Effector memory CD8-positive, alpha-beta T cell (primary cell): ENCODE measurements around the gene OR9A4.

ENCODE experiments used
- ATAC-seq: fragments of 150-1000 bp; cut with Tn5 transposase; replicated peaks from 2 replicates; pipeline ENCODE4 v1.10.0; 2021; ENCODE audit warnings: mild to moderate bottlenecking, moderate library complexity
- DNase-seq, 3 experiments: peaks; one replicate each; pipeline ENCODE4 v3.0.0; 2021
- H3K27ac Mint-ChIP-seq, 2 donors: one replicate each; pipeline ENCODE4 v1.8.0; 2022; ENCODE audit warnings: mild to moderate bottlenecking in 2 of 2, mixed read lengths in 2 of 2, moderate library complexity in 2 of 2
- H3K27me3 Mint-ChIP-seq, 2 donors: one replicate each; pipeline ENCODE4 v1.8.0; 2022; ENCODE audit warnings: mixed read lengths in 2 of 2
- H3K36me3 Mint-ChIP-seq: one replicate; pipeline ENCODE4 v1.8.0; 2022; ENCODE audit warnings: mild to moderate bottlenecking, moderate library complexity, mixed read lengths; ENCODE audit not compliant: insufficient read depth
- H3K4me1 Mint-ChIP-seq, 2 donors: one replicate each; pipeline ENCODE4 v1.8.0; 2022; ENCODE audit warnings: low read depth in 2 of 2, mixed read lengths in 2 of 2
- H3K4me3 Mint-ChIP-seq, 2 donors: one replicate each; pipeline ENCODE4 v1.8.0; 2022; ENCODE audit warnings: mild to moderate bottlenecking in 2 of 2, mixed read lengths in 2 of 2, moderate library complexity in 2 of 2
- H3K9me3 Mint-ChIP-seq, 2 donors: one replicate each; pipeline ENCODE4 v1.8.0; 2022; ENCODE audit warnings: mixed read lengths in 2 of 2

The OR9A4 gene

GRCh38 chr7:141915565-141915964 lies 634 bp upstream of the OR9A4 start:
- no peak overlapping the region for H3K4me3 Mint-ChIP-seq
- H3K27ac Mint-ChIP-seq, result no peak overlapping the region
- H3K36me3 Mint-ChIP-seq, result no peaks in the 10 kb centered on the region
- ATAC-seq, result no peak
- no peaks in the 10 kb centered on the region for H3K4me1 Mint-ChIP-seq
- H3K9me3 Mint-ChIP-seq, result peaks cover 0 to 9% of the 10 kb centered on the region in 2 donors
- no peaks in the 10 kb centered on the region for H3K27me3 Mint-ChIP-seq
- no peak for DNase-seq

GRCh38 chr7:141920281-141920680 lies 4.1 kb downstream of the OR9A4 start:
- Mint-ChIP-seq H3K4me3 (no peak overlapping the region), H3K27ac (no peak overlapping the region), H3K36me3 (no peaks in the 10 kb centered on the region), H3K27me3 (no peaks in the 10 kb centered on the region), H3K4me1 (no peaks in the 10 kb centered on the region), H3K9me3 (peaks cover 0 to 9% of the 10 kb centered on the region in 2 donors)
- no peak for ATAC-seq
- no peak for DNase-seq

GRCh38 chr7:141928146-141928844 lies 12.1 kb downstream of the OR9A4 start:
- Mint-ChIP-seq H3K9me3 (peaks cover 5 to 10% of the 10 kb centered on the region in 2 donors), H3K4me1 (no peaks in the 10 kb centered on the region)
- ATAC-seq, result no peak

DNA sequence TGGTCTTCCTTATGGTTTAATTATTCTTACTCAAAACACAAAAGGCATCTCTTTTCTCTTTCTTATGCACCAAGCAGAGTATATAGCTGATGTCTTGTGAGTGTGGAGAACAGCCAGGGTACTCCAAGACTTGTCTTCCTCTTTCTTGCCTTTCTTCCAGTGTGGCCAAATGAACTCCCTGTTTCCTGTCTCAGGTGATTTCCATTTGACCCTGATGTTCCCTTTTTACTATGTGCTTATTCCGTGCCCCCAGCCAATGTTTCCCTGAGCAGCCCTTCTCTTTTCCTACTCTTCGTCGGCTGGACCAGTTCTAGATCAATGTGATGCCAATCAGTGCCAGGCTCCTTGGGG lies 12.6 kb downstream of the OR9A4 start:
- no peak overlapping the region for H3K4me3 Mint-ChIP-seq
- ATAC-seq (no peak), DNase-seq (no peak)
- H3K36me3 Mint-ChIP-seq, result peaks cover 2% of the 10 kb centered on the region
- H3K27me3 Mint-ChIP-seq, result no peaks in the 10 kb centered on the region
- H3K27ac Mint-ChIP-seq, result no peak overlapping the region
- no peaks in the 10 kb centered on the region for H3K4me1 Mint-ChIP-seq
- peaks cover 5 to 10% of the 10 kb centered on the region in 2 donors for H3K9me3 Mint-ChIP-seq

More at GRCh38 chr7:141928146-141928844, 12.1 kb downstream of the OR9A4 start:
- Mint-ChIP-seq H3K27me3 (no peaks in the 10 kb centered on the region), H3K4me3 (no peak overlapping the region), H3K27ac (no peak overlapping the region), H3K36me3 (peaks cover 2% of the 10 kb centered on the region)
- DNase-seq, result no peak

GRCh38 chr7:141930211-141930610 lies 14.0 kb downstream of the OR9A4 start:
- Mint-ChIP-seq H3K27me3 (peaks cover 0 to 4% of the 10 kb centered on the region in 2 donors), H3K27ac (no peak overlapping the region), H3K36me3 (peaks cover 2% of the 10 kb centered on the region)

DNA sequence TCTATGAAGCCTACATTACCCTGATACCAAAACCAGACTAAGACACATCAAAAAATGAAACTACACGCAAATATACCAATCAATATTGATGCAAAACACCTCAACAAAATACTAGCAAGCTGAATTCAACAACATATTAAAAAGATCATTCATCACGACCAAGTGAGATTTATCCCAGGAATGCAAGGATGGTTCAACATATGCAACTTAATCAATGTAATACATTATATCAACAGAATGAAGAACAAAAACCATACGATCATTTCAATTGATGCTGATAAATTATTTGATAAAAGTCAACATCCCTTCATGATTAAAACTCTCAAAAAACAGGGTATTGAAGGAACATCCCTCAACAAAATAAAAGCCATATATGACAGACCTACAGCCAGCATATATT lies 24.9 kb downstream of the OR9A4 start:
- Mint-ChIP-seq H3K4me1 (no peaks in the 10 kb centered on the region), H3K36me3 (no peaks in the 10 kb centered on the region), H3K4me3 (no peak overlapping the region), H3K27ac (no peak overlapping the region), H3K9me3 (peaks cover 15 to 20% of the 10 kb centered on the region in 2 donors), H3K27me3 (no peaks in the 10 kb centered on the region)
- DNase-seq, result no peak
- no peak for ATAC-seq

More at GRCh38 chr7:141930211-141930610, 14.0 kb downstream of the OR9A4 start:
- H3K4me1 Mint-ChIP-seq, result no peaks in the 10 kb centered on the region
- ATAC-seq (no peak), DNase-seq (no peak)
- H3K9me3 Mint-ChIP-seq, result peaks cover 5 to 10% of the 10 kb centered on the region in 2 donors
- no peak overlapping the region for H3K4me3 Mint-ChIP-seq

DNA sequence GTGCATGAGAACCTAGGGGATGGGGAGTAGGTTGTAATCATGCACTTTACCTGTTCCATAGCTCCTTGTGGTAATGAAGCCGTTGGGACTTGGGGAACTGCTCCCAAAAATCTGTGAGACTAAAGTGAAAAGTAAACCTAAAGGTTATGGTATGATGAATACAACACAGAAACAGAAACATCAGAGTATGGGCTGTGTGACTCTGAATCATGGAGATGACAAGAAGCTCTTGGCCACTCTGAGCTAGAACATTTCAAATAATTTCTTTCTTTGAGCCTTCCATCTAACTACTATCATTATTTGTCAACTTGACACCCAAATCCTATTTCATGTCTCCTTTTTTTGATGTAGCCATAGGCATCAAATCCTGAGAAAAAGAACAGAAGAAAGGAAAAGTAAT lies 27.6 kb downstream of the OR9A4 start:
- peaks cover 15 to 20% of the 10 kb centered on the region in 2 donors for H3K9me3 Mint-ChIP-seq
- DNase-seq, result no peak
- no peak for ATAC-seq
- no peaks in the 10 kb centered on the region for H3K4me1 Mint-ChIP-seq
- no peak overlapping the region for H3K4me3 Mint-ChIP-seq
- no peaks in the 10 kb centered on the region for H3K27me3 Mint-ChIP-seq
- no peaks in the 10 kb centered on the region for H3K36me3 Mint-ChIP-seq
- no peak overlapping the region for H3K27ac Mint-ChIP-seq

DNA sequence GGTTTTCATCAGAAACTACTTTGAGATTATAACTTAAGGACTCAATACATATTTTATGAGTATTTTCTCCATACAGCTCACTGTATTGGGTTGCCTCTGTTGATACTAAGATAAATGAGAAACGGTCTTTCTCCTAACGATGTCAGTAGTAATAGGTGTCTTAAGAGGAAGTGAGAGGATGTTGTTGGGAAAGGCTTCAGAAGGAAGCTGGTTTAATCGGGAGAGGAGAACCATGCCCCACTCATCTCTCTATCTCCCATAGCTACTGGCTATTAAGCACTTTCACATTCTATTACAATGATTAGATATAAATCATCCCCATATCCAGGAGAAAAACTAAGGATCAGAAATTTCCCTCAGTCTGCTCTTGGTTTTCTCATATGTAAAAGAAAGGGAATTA lies 28.6 kb downstream of the OR9A4 start:
- H3K4me1 Mint-ChIP-seq, result no peaks in the 10 kb centered on the region
- no peaks in the 10 kb centered on the region for H3K27me3 Mint-ChIP-seq
- H3K36me3 Mint-ChIP-seq, result no peaks in the 10 kb centered on the region
- no peak for ATAC-seq
- H3K4me3 Mint-ChIP-seq, result no peak overlapping the region
- H3K9me3 Mint-ChIP-seq, result peaks cover 13 to 16% of the 10 kb centered on the region in 2 donors
- DNase-seq, result no peak
- H3K27ac Mint-ChIP-seq, result no peak overlapping the region

DNA sequence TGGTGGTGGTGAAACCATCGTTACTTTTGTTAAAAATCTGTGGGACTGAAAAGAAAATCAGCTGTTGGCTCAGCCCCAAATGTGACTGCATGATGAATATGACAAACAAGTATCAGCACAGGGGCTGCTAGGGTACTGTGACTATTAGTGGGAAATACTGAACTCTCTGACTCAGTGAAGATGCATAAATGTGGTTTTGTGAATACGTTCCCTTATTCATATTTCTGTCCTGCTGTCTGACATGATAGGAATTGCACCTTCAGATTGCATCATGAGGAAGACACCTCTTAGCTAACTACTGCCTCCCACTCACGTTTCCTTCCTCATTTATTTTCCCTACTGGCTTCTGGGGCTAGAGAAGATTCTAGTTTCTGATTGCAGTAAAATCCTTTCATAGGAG lies 29.2 kb downstream of the OR9A4 start:
- H3K27ac Mint-ChIP-seq, result no peak overlapping the region
- H3K9me3 Mint-ChIP-seq, result peaks cover 11 to 13% of the 10 kb centered on the region in 2 donors
- no peaks in the 10 kb centered on the region for H3K36me3 Mint-ChIP-seq
- no peak for DNase-seq
- H3K4me1 Mint-ChIP-seq, result no peaks in the 10 kb centered on the region
- no peak for ATAC-seq
- no peaks in the 10 kb centered on the region for H3K27me3 Mint-ChIP-seq
- H3K4me3 Mint-ChIP-seq, result no peak overlapping the region

GRCh38 chr7:141946796-141947195 lies 30.6 kb downstream of the OR9A4 start, which contains the start of gene CLEC5A:
Gene CLEC5A, minus strand, starts transcription at chr7:141946974. Its CDS starts 682 bp downstream, at chr7:141946292.
- H3K4me1 Mint-ChIP-seq, result no peaks in the 10 kb centered on the region
- no peak within 1 kb of the TSS for H3K27ac Mint-ChIP-seq
- no peaks in the 10 kb centered on the region for H3K36me3 Mint-ChIP-seq
- DNase-seq, result no peak
- H3K4me3 Mint-ChIP-seq, result no peak within 1 kb of the TSS
- ATAC-seq, result no peak
- no peaks in the 10 kb centered on the region for H3K27me3 Mint-ChIP-seq
- peaks cover 0 to 4% of the 10 kb centered on the region in 2 donors for H3K9me3 Mint-ChIP-seq

DNA sequence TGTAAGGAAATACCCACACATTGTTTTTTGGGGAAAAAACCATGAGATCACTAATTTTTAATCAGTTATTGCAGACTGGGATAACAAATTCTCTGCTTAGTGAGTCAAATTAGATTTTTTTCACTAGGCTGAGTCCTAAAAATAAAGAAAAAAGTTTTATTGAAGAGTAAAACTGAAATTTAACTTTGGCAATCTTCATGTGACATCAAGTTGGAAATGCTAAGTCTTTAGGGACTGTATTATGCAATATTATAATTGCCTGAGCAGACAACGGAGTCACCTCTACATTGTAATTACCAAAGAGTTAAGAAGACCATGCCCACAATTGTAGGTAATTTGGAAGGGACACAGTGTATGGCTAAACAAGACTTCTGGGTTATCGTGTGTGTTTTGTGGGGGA lies 32.8 kb downstream of the OR9A4 start:
- H3K27me3 Mint-ChIP-seq, result peaks cover 0 to under 1% of the 10 kb centered on the region in 2 donors

DNA sequence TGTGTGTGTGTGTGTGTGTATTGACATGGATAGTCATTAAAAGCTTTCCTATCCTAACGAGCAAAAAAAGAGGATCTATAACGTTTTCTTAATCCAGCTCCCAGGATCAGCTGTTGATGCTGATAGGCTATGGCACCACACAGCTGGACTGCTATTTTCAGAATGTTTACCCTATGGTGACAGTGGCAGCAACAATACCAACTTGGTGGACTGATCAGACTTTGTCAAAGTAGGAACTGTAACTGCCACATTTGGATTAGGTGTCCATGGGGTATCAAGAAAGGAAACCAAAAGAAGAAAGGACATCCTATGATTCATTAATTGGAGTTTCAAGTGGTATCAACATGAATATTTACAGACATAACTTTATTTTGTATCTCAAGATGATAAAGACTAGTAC lies 33.3 kb downstream of the OR9A4 start:
- H3K4me1 Mint-ChIP-seq, result no peaks in the 10 kb centered on the region
- no peak for ATAC-seq

More for the DNA sequence above, 32.8 kb downstream of the OR9A4 start:
- no peak for DNase-seq
- ATAC-seq, result no peak
- Mint-ChIP-seq H3K4me3 (no peak overlapping the region), H3K9me3 (no peaks in the 10 kb centered on the region), H3K4me1 (no peaks in the 10 kb centered on the region), H3K27ac (no peak overlapping the region), H3K36me3 (no peaks in the 10 kb centered on the region)

DNA sequence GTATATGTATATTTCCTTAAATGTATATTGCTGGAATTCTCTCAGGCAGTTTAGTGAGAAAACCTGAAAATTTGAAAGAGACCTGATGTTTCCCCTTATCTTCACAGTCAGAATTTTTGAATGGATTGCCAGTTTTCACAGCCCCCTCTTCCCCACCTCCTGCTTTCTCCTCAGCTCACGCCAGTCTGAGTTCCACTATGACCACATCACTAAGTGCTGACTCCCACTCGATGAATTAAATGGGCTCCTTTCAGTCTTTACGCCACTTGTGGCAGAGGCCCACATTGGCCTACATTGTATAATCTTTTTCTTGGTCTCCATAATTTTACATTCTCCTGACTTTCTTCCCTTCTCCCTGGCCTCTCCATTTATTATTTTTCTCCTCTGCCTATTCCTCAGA lies 33.7 kb downstream of the OR9A4 start:
- H3K36me3 Mint-ChIP-seq, result no peaks in the 10 kb centered on the region
- H3K27me3 Mint-ChIP-seq, result peaks cover 0 to 8% of the 10 kb centered on the region in 2 donors
- DNase-seq (no peak), ATAC-seq (no peak)
- H3K4me3 Mint-ChIP-seq, result no peak overlapping the region
- no peaks in the 10 kb centered on the region for H3K4me1 Mint-ChIP-seq
- no peaks in the 10 kb centered on the region for H3K9me3 Mint-ChIP-seq
- H3K27ac Mint-ChIP-seq, result no peak overlapping the region

More for the DNA sequence above, 33.3 kb downstream of the OR9A4 start:
- no peak overlapping the region for H3K4me3 Mint-ChIP-seq
- no peak for DNase-seq
- H3K27me3 Mint-ChIP-seq, result peaks cover 0 to 5% of the 10 kb centered on the region in 2 donors
- no peak overlapping the region for H3K27ac Mint-ChIP-seq
- no peaks in the 10 kb centered on the region for H3K9me3 Mint-ChIP-seq
- no peaks in the 10 kb centered on the region for H3K36me3 Mint-ChIP-seq

DNA sequence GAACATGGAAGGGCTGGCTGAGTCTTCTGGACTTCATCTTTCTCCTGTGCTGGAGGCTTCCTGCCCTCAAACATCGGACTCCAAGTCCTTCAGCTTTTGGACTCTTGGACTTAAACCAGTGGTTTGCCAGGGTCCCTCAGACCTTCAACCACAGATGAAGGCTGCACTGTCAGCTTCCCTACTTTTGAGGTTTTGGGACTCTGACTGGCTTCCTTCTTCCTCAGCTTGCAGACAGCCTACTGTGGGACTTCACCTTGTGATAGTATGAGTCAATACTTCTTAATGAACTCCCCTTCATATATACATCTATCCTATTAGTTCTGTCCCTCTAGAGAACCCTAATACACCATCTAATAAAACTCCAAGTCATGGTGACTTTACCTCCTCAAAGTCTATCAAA lies 34.6 kb downstream of the OR9A4 start:
- H3K4me3 Mint-ChIP-seq, result no peak overlapping the region
- H3K27me3 Mint-ChIP-seq, result peaks cover 0 to 8% of the 10 kb centered on the region in 2 donors
- no peaks in the 10 kb centered on the region for H3K4me1 Mint-ChIP-seq
- H3K27ac Mint-ChIP-seq, result no peak overlapping the region
- ATAC-seq (no peak), DNase-seq (no peak)
- no peaks in the 10 kb centered on the region for H3K9me3 Mint-ChIP-seq
- H3K36me3 Mint-ChIP-seq, result no peaks in the 10 kb centered on the region
